RWPE2 (cell line): ENCODE measurements around the gene TMEM129.

Experiments
- ATAC-seq: fragments of 200-7000 bp; cut with Tn5 transposase; 3 replicates; pipeline ENCODE4 v1.9.1; 2021; ENCODE audit warnings: low read depth
- DNase-seq: peaks from one replicate; pipeline ENCODE4 v3.0.0-alpha.2; 2020; ENCODE audit warnings: low spot score
- H3K27ac ChIP-seq: fragments of 450-650 bp; 2 replicates; pipeline ENCODE4 v1.5.1; 2017; ENCODE audit warnings: mild to moderate bottlenecking; ENCODE audit not compliant: poor library complexity, severe bottlenecking
- H3K27me3 ChIP-seq: fragments of 250-450 bp; sonication (Bioruptor Pico); 2 replicates; pipeline ENCODE4 v1.5.1; 2021; ENCODE audit warnings: mild to moderate bottlenecking, moderate library complexity; ENCODE audit not compliant: insufficient read depth, poor library complexity, severe bottlenecking
- H3K36me3 ChIP-seq: fragments of 250-450 bp; sonication (Bioruptor Pico); 2 replicates; pipeline ENCODE4 v1.5.1; 2020; ENCODE audit warnings: low read depth, mild to moderate bottlenecking, moderate library complexity
- H3K4me1 ChIP-seq: fragments of 250-450 bp; sonication (Bioruptor Pico); 2 replicates; pipeline ENCODE4 v1.5.1; 2021; ENCODE audit warnings: mild to moderate bottlenecking, moderate library complexity; ENCODE audit not compliant: insufficient read depth, poor library complexity, severe bottlenecking
- H3K4me3 ChIP-seq: fragments of 250-450 bp; sonication (Bioruptor Pico); 2 replicates; pipeline ENCODE4 v1.5.1; 2021; ENCODE audit warnings: mild to moderate bottlenecking, moderate library complexity; ENCODE audit not compliant: severe bottlenecking
- H3K9me3 ChIP-seq: fragments of 250-450 bp; sonication (Bioruptor Pico); 2 replicates; pipeline ENCODE4 v1.5.1; 2021; ENCODE audit warnings: mild to moderate bottlenecking, moderate library complexity; ENCODE audit not compliant: severe bottlenecking
- TF ChIP-seq, protein P1 (sequence below): fragments of 450-650 bp; IDR thresholded peaks from one replicate; pipeline ENCODE4 v1.5.1; 2017; ENCODE audit warnings: mild to moderate bottlenecking, moderate library complexity; ENCODE audit not compliant: poor library complexity, severe bottlenecking

The TMEM129 gene

DNA sequence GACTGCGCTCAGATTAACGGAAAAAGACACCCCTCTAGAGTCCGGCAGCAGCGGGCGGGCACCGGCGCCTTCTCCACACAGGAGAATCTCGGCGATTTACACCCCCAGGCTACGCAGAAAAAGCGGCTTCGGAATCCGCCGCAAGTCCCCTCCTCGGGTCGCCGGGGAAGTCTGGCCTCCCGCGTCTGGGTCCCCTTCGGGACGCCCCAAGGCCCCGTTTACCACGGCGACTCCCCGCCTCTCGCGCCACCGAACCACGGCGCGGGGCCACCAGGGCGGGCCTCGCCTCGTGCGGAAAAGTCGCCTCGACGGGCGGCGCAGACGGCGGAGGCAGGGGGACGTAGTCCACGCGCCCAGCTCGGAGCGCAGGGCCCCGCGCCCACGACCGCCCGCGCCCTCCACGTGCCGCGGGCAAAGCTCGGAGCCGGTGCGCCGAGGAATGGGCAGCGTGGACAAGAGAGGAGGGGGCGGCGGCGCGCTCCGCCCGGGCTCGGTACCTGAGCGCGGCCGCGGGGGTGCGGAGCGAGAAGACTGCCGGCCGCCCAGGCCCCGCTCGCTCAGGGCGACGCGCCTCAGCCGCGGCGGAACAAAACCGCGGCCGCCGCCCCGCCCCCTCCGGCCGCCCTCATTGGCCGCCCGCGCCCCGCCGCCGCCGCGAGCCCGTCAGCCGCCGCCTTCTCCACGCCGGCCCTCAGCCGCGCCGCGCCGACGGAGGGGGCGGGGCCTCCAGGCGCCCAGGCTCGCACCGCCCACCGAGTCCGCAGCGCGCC lies 37.2 kb downstream of the TMEM129 start, which contains the start of gene FAM53A:
FAM53A (minus strand) TSS at position 578 of the 770 bp plus-strand sequence. CDS start 15,572 bp downstream, outside the sequence.
- TF ChIP-seq, protein P1, sequence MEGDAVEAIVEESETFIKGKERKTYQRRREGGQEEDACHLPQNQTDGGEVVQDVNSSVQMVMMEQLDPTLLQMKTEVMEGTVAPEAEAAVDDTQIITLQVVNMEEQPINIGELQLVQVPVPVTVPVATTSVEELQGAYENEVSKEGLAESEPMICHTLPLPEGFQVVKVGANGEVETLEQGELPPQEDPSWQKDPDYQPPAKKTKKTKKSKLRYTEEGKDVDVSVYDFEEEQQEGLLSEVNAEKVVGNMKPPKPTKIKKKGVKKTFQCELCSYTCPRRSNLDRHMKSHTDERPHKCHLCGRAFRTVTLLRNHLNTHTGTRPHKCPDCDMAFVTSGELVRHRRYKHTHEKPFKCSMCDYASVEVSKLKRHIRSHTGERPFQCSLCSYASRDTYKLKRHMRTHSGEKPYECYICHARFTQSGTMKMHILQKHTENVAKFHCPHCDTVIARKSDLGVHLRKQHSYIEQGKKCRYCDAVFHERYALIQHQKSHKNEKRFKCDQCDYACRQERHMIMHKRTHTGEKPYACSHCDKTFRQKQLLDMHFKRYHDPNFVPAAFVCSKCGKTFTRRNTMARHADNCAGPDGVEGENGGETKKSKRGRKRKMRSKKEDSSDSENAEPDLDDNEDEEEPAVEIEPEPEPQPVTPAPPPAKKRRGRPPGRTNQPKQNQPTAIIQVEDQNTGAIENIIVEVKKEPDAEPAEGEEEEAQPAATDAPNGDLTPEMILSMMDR = no peak
- Histone ChIP-seq H3K9me3 (no peaks in the 10 kb centered on the region), H3K36me3 (no peaks in the 10 kb centered on the region), H3K4me1 (peaks cover 2% of the 10 kb centered on the region), H3K27me3 (no peaks in the 10 kb centered on the region), H3K4me3 (peak within 1 kb of the TSS; percentile 54), H3K27ac (peak within 1 kb of the TSS; percentile 59)
- DNase-seq (peak; percentile 80), ATAC-seq (peak; percentile 79)

DNA sequence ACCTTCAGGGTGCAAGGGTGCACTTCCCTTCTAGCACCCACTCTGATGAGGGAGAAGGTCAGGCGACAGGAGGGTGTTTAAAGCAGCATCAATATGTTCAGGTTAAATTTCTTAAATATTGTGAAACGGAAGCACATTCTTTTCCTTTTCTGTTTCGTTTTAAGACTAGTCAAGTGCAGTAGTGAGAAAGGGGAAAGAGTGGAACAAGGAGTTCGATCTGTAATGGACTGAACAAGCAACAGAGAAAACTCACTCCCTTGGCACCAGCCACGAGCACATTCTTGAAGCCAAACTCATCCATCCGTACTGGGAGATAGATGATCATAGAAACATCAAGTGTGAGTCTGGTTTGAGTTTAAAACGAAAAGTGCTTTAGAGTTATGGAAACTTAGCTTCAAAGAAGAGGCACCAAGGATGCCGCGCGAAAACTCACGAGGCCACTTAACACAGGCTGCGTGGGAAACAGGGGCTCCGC lies 37.8 kb downstream of the TMEM129 start:
- Histone ChIP-seq H3K4me3 (peak overlapping the region; percentile 54), H3K27me3 (no peaks in the 10 kb centered on the region), H3K4me1 (peaks cover 2% of the 10 kb centered on the region), H3K27ac (peak overlapping the region; percentile 59), H3K9me3 (no peaks in the 10 kb centered on the region), H3K36me3 (no peaks in the 10 kb centered on the region)
- DNase-seq (no peak), ATAC-seq (peak; percentile 43)
- TF ChIP-seq, protein P1 = no peak

DNA sequence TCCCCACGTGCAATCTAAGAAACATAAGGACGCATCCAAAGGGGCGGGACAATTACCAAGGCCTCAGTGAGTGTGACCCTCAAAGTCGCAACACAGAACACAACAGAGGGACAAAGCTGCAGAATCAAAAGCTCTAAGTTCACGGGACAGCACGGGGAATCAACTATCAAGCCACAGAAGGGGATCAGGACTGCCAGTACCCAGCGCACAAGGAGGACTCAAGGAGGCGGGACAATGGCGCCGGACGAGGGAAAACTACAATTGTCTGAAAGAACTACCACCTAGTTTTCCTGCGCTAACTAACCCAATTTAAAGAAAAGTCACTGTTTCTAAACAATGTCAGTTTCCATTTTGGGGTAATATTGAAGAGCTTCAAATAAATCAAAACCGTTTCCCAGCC lies 38.3 kb downstream of the TMEM129 start:
- H3K4me1 ChIP-seq = peaks cover 2% of the 10 kb centered on the region
- ATAC-seq (no peak), DNase-seq (no peak)
- TF ChIP-seq, protein P1 = no peak
- H3K4me3 ChIP-seq = no peak overlapping the region
- no peaks in the 10 kb centered on the region for H3K36me3 ChIP-seq
- H3K9me3 ChIP-seq = no peaks in the 10 kb centered on the region
- peak overlapping the region; percentile 59 for H3K27ac ChIP-seq
- H3K27me3 ChIP-seq = no peaks in the 10 kb centered on the region

DNA sequence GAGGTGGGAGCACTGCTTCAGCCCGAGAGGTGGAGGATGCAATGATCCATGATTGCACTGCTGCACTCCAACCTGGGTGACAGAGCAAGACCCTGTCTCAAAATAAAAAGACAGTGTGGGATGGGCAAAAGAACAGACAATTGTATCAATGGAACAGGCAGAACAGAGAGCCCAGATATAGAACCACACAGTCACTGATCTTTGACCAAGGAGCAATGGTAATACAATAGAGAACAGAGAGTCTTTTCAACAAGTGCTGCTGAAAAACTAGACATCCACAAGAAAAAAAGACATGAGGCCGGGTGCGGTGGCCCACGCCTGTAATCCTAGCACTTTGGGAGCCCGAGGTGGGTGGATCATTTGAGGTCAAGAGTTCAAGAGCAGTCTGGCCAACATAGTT lies 42.9 kb downstream of the TMEM129 start:
- ATAC-seq = no peak
- DNase-seq = no peak
- H3K27ac ChIP-seq = no peak overlapping the region
- H3K9me3 ChIP-seq = no peaks in the 10 kb centered on the region
- H3K27me3 ChIP-seq = no peaks in the 10 kb centered on the region
- peaks cover 2% of the 10 kb centered on the region for H3K4me1 ChIP-seq
- no peak overlapping the region for H3K4me3 ChIP-seq
- TF ChIP-seq, protein P1 = no peak
- no peaks in the 10 kb centered on the region for H3K36me3 ChIP-seq
